WERI-Rb-1 (cell line): Measurements from ENCODE around the gene TMCC2.

ENCODE experiments used
- DNase-seq: peaks from one replicate; pipeline ENCODE4 v3.0.0-alpha.2; 2020
- H3K27ac ChIP-seq: fragments of 250-450 bp; sonication (Bioruptor Pico); 2 replicates; pipeline ENCODE4 v1.5.1; 2020; ENCODE audit warnings: mild to moderate bottlenecking, moderate library complexity
- H3K27me3 ChIP-seq: fragments of 250-450 bp; sonication (Bioruptor Pico); 2 replicates; pipeline ENCODE4 v1.5.1; 2021; ENCODE audit warnings: mild to moderate bottlenecking, low read depth, moderate library complexity; ENCODE audit not compliant: insufficient read depth, severe bottlenecking
- H3K36me3 ChIP-seq: fragments of 250-450 bp; sonication (Bioruptor Pico); 2 replicates; pipeline ENCODE4 v1.5.1; 2020; ENCODE audit warnings: mild to moderate bottlenecking, moderate library complexity
- H3K4me3 ChIP-seq: 2 replicates; pipeline ENCODE4 v1.5.1; 2011; ENCODE audit warnings: low read depth, mild to moderate bottlenecking, control low read depth, low read length
- H3K9me3 ChIP-seq: fragments of 250-450 bp; sonication (Bioruptor Pico); 2 replicates; pipeline ENCODE4 v1.5.1; 2021; ENCODE audit warnings: mild to moderate bottlenecking, moderate library complexity; ENCODE audit not compliant: severe bottlenecking
- TF ChIP-seq, protein P1 (sequence below): IDR thresholded peaks from 2 replicates; pipeline ENCODE4 v1.5.1; 2011; ENCODE audit warnings: low read depth, mild to moderate bottlenecking, control low read depth, inconsistent platforms, low read length

Gene TMCC2

DNA sequence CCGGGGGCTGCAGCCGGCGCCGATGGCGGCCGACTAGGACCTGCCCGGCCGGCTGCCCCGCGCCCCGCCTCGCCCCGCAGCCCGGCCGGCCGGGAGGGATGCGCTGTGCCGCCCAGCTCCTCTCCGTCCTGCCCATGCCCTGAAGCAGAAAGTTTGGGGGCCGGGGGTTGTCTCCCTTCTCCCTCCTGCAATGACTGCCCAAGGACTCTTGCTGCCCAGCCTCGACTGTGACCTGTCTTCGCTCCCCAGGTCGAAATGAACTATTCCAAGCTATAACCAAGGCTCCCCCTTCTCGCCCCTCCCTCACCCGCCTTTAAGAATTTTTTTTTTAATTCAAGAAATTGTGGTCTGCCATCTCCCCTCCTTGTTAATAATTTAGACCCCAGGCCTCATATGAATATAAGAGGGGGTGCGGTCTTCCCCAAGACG, 361 bp downstream of the TMCC2 start:
- TF ChIP-seq, protein P1, sequence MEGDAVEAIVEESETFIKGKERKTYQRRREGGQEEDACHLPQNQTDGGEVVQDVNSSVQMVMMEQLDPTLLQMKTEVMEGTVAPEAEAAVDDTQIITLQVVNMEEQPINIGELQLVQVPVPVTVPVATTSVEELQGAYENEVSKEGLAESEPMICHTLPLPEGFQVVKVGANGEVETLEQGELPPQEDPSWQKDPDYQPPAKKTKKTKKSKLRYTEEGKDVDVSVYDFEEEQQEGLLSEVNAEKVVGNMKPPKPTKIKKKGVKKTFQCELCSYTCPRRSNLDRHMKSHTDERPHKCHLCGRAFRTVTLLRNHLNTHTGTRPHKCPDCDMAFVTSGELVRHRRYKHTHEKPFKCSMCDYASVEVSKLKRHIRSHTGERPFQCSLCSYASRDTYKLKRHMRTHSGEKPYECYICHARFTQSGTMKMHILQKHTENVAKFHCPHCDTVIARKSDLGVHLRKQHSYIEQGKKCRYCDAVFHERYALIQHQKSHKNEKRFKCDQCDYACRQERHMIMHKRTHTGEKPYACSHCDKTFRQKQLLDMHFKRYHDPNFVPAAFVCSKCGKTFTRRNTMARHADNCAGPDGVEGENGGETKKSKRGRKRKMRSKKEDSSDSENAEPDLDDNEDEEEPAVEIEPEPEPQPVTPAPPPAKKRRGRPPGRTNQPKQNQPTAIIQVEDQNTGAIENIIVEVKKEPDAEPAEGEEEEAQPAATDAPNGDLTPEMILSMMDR: no peak
- no peaks in the 10 kb centered on the region for H3K27me3 ChIP-seq
- DNase-seq: peak; percentile 48
- peak overlapping the region; percentile 47; the same call in 1 of the 2 replicates for H3K27ac ChIP-seq
- no peaks in the 10 kb centered on the region for H3K9me3 ChIP-seq
- peaks cover 7% of the 10 kb centered on the region for H3K36me3 ChIP-seq
- peak overlapping the region; percentile 60 for H3K4me3 ChIP-seq

DNA sequence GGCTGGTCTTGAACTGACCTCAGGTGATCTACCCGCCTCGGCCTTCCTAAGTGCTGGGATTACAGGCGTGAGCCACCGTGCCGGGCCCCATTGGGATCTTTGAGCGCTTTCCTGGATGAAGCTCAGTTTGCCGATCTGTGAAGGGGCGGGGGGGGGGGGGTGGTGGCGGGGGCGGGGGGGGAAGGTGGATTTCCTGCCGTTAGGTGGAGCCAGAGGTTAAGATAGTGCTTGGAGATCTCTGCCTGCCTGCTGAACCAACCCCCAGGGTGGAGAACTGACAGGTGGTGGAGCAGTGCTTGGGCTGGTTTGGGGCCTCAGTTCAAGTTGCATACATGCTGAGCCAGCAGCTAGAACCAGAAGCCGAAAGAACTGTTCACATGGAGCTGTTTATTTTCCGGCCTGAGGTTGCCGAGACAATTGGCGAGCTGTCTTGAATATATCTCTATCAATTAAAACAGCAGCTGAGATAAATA, 1.7 kb downstream of the TMCC2 start:
- H3K27me3 ChIP-seq: no peaks in the 10 kb centered on the region
- H3K27ac ChIP-seq: peak overlapping the region; percentile 47
- DNase-seq: peak; percentile 98

DNA sequence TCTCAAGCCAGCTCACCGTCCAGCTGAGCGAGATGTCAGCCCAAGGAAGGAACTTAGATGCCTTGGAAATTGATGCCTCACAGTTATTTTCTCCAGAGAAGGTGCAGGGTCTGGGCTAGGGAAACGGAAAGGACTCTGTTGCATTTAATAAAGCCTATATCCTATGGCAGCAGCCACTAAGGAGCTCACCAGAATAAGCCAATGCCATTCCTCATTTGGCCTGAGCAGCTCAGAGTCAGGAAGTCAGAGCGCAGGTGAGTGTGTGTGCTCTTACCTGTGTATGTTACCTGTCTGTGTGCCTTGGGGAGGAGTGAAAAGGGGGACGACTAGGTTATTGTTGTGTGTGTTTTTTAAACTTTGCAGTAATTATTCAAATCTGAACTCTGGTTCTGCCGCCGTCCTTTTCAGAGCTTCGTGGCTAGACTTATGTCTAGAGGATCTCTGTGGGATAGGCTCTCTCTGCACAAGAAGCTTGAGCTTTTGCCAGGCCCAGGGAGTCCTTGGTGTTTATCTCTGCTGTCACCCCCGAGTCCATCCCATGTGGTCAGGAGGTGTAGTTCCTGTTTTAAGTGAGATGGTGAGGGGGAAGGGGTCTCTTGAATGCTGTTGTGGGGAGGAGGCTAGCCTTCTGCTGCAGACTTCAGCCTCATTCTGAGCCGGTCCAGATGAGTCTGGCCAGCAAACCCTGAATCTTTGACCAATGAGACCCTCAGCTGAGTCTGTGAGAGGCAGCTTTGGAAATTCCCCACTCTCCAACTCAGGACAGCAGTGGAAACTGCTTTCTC, 2.4 kb downstream of the TMCC2 start:
- H3K27ac ChIP-seq: peak overlapping the region; percentile 38
- no peaks in the 10 kb centered on the region for H3K27me3 ChIP-seq
- TF ChIP-seq, protein P1: 0 out of 2 replicates have a peak, but pooled peaks have one; percentile 0
- H3K36me3 ChIP-seq: peaks cover 7% of the 10 kb centered on the region
- H3K4me3 ChIP-seq: peak overlapping the region; percentile 34
- DNase-seq: no peak
- no peaks in the 10 kb centered on the region for H3K9me3 ChIP-seq

More for the DNA sequence above, 1.7 kb downstream of the TMCC2 start:
- Histone ChIP-seq H3K36me3 (peaks cover 7% of the 10 kb centered on the region), H3K9me3 (no peaks in the 10 kb centered on the region), H3K4me3 (peak overlapping the region; percentile 60)
- TF ChIP-seq, protein P1: peak; percentile 87

DNA sequence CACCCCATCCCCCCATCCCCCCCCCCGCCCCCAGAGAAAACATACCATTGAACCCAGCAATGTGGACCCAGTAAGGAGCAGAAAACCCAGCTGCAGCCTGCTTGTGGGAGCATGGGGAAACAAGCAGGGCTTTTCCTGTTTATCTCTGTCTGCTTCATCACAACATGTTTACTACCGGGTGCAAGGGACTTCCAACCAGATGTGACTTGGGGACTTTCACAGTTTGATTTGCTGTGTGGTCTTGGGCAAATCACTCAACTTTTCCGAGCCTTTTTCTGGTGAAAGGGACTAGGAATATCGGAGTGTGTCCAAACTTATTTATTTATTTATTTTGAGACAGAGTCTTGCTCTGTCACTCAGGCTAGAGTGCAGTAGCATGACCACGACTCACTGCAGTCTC, 3.2 kb downstream of the TMCC2 start:
- Histone ChIP-seq H3K4me3 (no peak overlapping the region), H3K36me3 (peaks cover 7% of the 10 kb centered on the region), H3K27ac (no peak overlapping the region), H3K27me3 (no peaks in the 10 kb centered on the region), H3K9me3 (no peaks in the 10 kb centered on the region)
- no peak for DNase-seq
- TF ChIP-seq, protein P1: no peak

DNA sequence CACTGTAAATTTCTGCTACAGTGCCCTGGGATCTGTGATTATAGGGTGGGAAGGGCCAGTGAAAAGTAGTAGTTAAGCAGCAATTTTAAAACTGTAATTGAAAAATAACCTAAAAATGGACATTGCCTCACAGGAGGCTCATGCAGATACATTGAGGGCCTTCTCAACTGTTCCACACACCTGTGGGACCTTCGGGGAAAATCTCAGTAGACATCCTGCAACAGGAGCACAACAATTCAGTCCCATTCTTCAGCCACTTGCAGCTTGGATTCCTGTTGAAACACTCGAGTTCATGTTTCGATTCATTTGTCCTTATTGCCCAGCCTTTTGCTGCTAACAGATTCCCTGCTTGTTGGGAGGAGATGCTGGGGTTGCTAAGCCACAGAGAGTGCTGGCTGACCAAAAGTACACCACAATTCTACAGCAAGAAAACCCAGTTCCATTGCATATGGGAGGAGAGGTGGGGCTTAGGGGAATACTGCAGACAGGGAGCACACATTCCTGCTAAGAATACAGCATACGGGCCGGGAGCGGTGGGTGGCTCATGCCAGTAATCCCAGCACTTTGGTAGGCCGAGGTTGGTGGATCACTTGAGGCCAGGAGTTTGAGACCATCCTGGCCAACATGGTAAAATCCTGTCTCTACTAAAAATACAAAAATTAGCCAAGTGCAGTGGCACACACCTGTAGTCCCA, 4.5 kb downstream of the TMCC2 start:
- no peaks in the 10 kb centered on the region for H3K27me3 ChIP-seq
- no peak overlapping the region for H3K27ac ChIP-seq
- H3K9me3 ChIP-seq: no peaks in the 10 kb centered on the region
- H3K4me3 ChIP-seq: no peak overlapping the region
- TF ChIP-seq, protein P1: no peak
- H3K36me3 ChIP-seq: peaks cover 7% of the 10 kb centered on the region
- no peak for DNase-seq
